Stimulated activated naive B cell treated with anti-CD40 and anti-IgM and Interleukin-4, amounts not matched to agents 10 μg/mL and 1 μg/mL and 100 μg/mL, for 72 hours (primary cell): ENCODE measurements around the gene IL6ST.
"Not testable (repeated sequence)": the region's sequence is repeated elsewhere in the genome, so short reads cannot be mapped to it uniquely, and the experiment has no call there.

Experiments used
- ATAC-seq, 2 donors: fragments of 150-1000 bp; cut with Tn5 transposase; replicated peaks; 2 replicates each; pipeline ENCODE4 v1.10.0; 2021; ENCODE audit warnings: moderate library complexity in 1 of 2
- DNase-seq: peaks from one replicate; pipeline ENCODE4 v3.0.0; 2021
- H3K27ac Mint-ChIP-seq: one replicate; pipeline ENCODE4 v1.8.0; 2022; ENCODE audit warnings: mild to moderate bottlenecking, mixed read lengths
- H3K27me3 Mint-ChIP-seq, 2 donors: one replicate each; pipeline ENCODE4 v1.8.0; 2022; ENCODE audit warnings: mixed read lengths in 2 of 2
- H3K36me3 Mint-ChIP-seq, 2 donors: one replicate each; pipeline ENCODE4 v1.8.0; 2022; ENCODE audit warnings: mixed read lengths in 2 of 2, mild to moderate bottlenecking in 1 of 2
- H3K4me1 Mint-ChIP-seq, 2 donors: one replicate each; pipeline ENCODE4 v1.8.0; 2022; ENCODE audit warnings: mixed read lengths in 2 of 2, mild to moderate bottlenecking in 1 of 2
- H3K4me3 Mint-ChIP-seq, 2 donors: one replicate each; pipeline ENCODE4 v1.8.0; 2022; ENCODE audit warnings: mild to moderate bottlenecking in 2 of 2, mixed read lengths in 2 of 2, moderate library complexity in 1 of 2
- H3K9me3 Mint-ChIP-seq, 2 donors: one replicate each; pipeline ENCODE4 v1.8.0; 2022; ENCODE audit warnings: mixed read lengths in 2 of 2, mild to moderate bottlenecking in 1 of 2

Gene IL6ST

GRCh38 chr5:55994495-55994997, at the start of gene IL6ST:
Gene IL6ST (minus strand): TSS chr5:55994963. CDS start chr5:55976278, 18,685 bp downstream.
- Mint-ChIP-seq H3K27me3 (peaks cover 4 to 13% of the 10 kb centered on the region in 2 donors), H3K4me1 (peaks cover 17 to 31% of the 10 kb centered on the region in 2 donors), H3K36me3 (peaks cover 6 to 9% of the 10 kb centered on the region in 2 donors), H3K4me3 (peak within 1 kb of the TSS; percentile 80 to 92), H3K9me3 (peaks cover 0 to 4% of the 10 kb centered on the region in 2 donors), H3K27ac (peak within 1 kb of the TSS; percentile 94)
- ATAC-seq = no peak
- DNase-seq = no peak

- H3K36me3 Mint-ChIP-seq = no peaks in the 10 kb centered on the region
- no peak for DNase-seq
- no peaks in the 10 kb centered on the region for H3K9me3 Mint-ChIP-seq
- no peak overlapping the region for H3K27ac Mint-ChIP-seq
- H3K4me3 Mint-ChIP-seq = no peak overlapping the region
- peaks cover 0 to 4% of the 10 kb centered on the region in 2 donors for H3K27me3 Mint-ChIP-seq
- peaks cover 6% of the 10 kb centered on the region in 2 donors for H3K4me1 Mint-ChIP-seq
- no peak for ATAC-seq
Observed at GRCh38 chr5:56039985-56040384, 45.2 kb upstream of the IL6ST start.

GRCh38 chr5:56038206-56038605, 43.4 kb upstream of the IL6ST start:
- H3K27me3 Mint-ChIP-seq, DNase-seq, H3K9me3 Mint-ChIP-seq, H3K4me1 Mint-ChIP-seq, H3K27ac Mint-ChIP-seq, H3K36me3 Mint-ChIP-seq, ATAC-seq, H3K4me3 Mint-ChIP-seq: not testable (repeated sequence)

GRCh38 chr5:56037531-56038010, 42.8 kb upstream of the IL6ST start:
- peaks cover 0 to 4% of the 10 kb centered on the region in 2 donors for H3K27me3 Mint-ChIP-seq
- H3K36me3 Mint-ChIP-seq = no peaks in the 10 kb centered on the region
- no peak for ATAC-seq
- H3K27ac Mint-ChIP-seq = no peak overlapping the region
- no peak overlapping the region for H3K4me3 Mint-ChIP-seq
- peaks cover 6% of the 10 kb centered on the region in 2 donors for H3K4me1 Mint-ChIP-seq
- no peak for DNase-seq
- no peaks in the 10 kb centered on the region for H3K9me3 Mint-ChIP-seq

GRCh38 chr5:56035394-56035793, 40.6 kb upstream of the IL6ST start:
- ATAC-seq = not testable (repeated sequence)

GRCh38 chr5:56029871-56030630, 35.3 kb upstream of the IL6ST start:
- H3K36me3 Mint-ChIP-seq, H3K4me3 Mint-ChIP-seq, H3K9me3 Mint-ChIP-seq, DNase-seq, H3K27me3 Mint-ChIP-seq, ATAC-seq, H3K27ac Mint-ChIP-seq: not testable (repeated sequence)
- peaks cover 3 to 17% of the 10 kb centered on the region in 2 donors for H3K4me1 Mint-ChIP-seq

More at GRCh38 chr5:56035394-56035793, 40.6 kb upstream of the IL6ST start:
- not testable (repeated sequence) for H3K9me3 Mint-ChIP-seq, H3K27ac Mint-ChIP-seq, H3K4me3 Mint-ChIP-seq, H3K4me1 Mint-ChIP-seq, DNase-seq, H3K27me3 Mint-ChIP-seq, H3K36me3 Mint-ChIP-seq

GRCh38 chr5:56029457-56029856, 34.7 kb upstream of the IL6ST start:
- H3K9me3 Mint-ChIP-seq = no peaks in the 10 kb centered on the region
- no peaks in the 10 kb centered on the region for H3K36me3 Mint-ChIP-seq

GRCh38 chr5:56028708-56029107, 33.9 kb upstream of the IL6ST start:
- H3K9me3 Mint-ChIP-seq = no peaks in the 10 kb centered on the region
- no peak overlapping the region for H3K4me3 Mint-ChIP-seq
- DNase-seq (no peak), ATAC-seq (no peak)
- no peak overlapping the region for H3K27ac Mint-ChIP-seq
- H3K36me3 Mint-ChIP-seq = no peaks in the 10 kb centered on the region
- H3K27me3 Mint-ChIP-seq = no peaks in the 10 kb centered on the region
- H3K4me1 Mint-ChIP-seq = peaks cover 3 to 17% of the 10 kb centered on the region in 2 donors

More at GRCh38 chr5:56029457-56029856, 34.7 kb upstream of the IL6ST start:
- Mint-ChIP-seq H3K27me3 (no peaks in the 10 kb centered on the region), H3K27ac (peak overlapping the region; percentile 37), H3K4me3 (no peak overlapping the region), H3K4me1 (peaks cover 3 to 17% of the 10 kb centered on the region in 2 donors)
- no peak for DNase-seq
- no peak for ATAC-seq

- Mint-ChIP-seq H3K36me3 (no peaks in the 10 kb centered on the region), H3K4me1 (peaks cover 3 to 17% of the 10 kb centered on the region in 2 donors), H3K9me3 (no peaks in the 10 kb centered on the region), H3K27ac (no peak overlapping the region), H3K4me3 (no peak overlapping the region), H3K27me3 (no peaks in the 10 kb centered on the region)
- DNase-seq (peak; percentile 36), ATAC-seq (peak; percentile 95 to 96)
Observed at GRCh38 chr5:56026863-56027300, 32.1 kb upstream of the IL6ST start.

GRCh38 chr5:56025151-56025885, 30.6 kb upstream of the IL6ST start:
- H3K4me3 Mint-ChIP-seq = no peak overlapping the region
- H3K27me3 Mint-ChIP-seq = no peaks in the 10 kb centered on the region
- H3K27ac Mint-ChIP-seq = no peak overlapping the region
- ATAC-seq (no peak), DNase-seq (no peak)
- no peaks in the 10 kb centered on the region for H3K9me3 Mint-ChIP-seq
- no peaks in the 10 kb centered on the region for H3K36me3 Mint-ChIP-seq
- peaks cover 3 to 16% of the 10 kb centered on the region in 2 donors for H3K4me1 Mint-ChIP-seq

GRCh38 chr5:56024810-56025150, 30.0 kb upstream of the IL6ST start:
- no peak overlapping the region for H3K27ac Mint-ChIP-seq
- H3K36me3 Mint-ChIP-seq = no peaks in the 10 kb centered on the region
- DNase-seq (no peak), ATAC-seq (no peak)
- H3K27me3 Mint-ChIP-seq = no peaks in the 10 kb centered on the region
- no peaks in the 10 kb centered on the region for H3K9me3 Mint-ChIP-seq
- H3K4me3 Mint-ChIP-seq = no peak overlapping the region
- peaks cover 3 to 11% of the 10 kb centered on the region in 2 donors for H3K4me1 Mint-ChIP-seq

GRCh38 chr5:56023296-56023695, 28.5 kb upstream of the IL6ST start:
- H3K36me3 Mint-ChIP-seq = no peaks in the 10 kb centered on the region

GRCh38 chr5:56019306-56020272, 24.8 kb upstream of the IL6ST start:
- H3K27ac Mint-ChIP-seq = no peak overlapping the region
- H3K9me3 Mint-ChIP-seq = peaks cover 3 to 5% of the 10 kb centered on the region in 2 donors
- no peaks in the 10 kb centered on the region for H3K4me1 Mint-ChIP-seq
- ATAC-seq = no peak
- peaks cover 1 to 5% of the 10 kb centered on the region in 2 donors for H3K36me3 Mint-ChIP-seq
- DNase-seq = no peak
- H3K4me3 Mint-ChIP-seq = no peak overlapping the region
- peaks cover 0 to 4% of the 10 kb centered on the region in 2 donors for H3K27me3 Mint-ChIP-seq

More at GRCh38 chr5:56023296-56023695, 28.5 kb upstream of the IL6ST start:
- DNase-seq (no peak), ATAC-seq (no peak)
- Mint-ChIP-seq H3K27ac (no peak overlapping the region), H3K4me1 (peaks cover 3 to 7% of the 10 kb centered on the region in 2 donors), H3K27me3 (no peaks in the 10 kb centered on the region), H3K9me3 (no peaks in the 10 kb centered on the region), H3K4me3 (no peak overlapping the region)
